ENCODE results near the gene CTRB1.

Gene CTRB1

DNA sequence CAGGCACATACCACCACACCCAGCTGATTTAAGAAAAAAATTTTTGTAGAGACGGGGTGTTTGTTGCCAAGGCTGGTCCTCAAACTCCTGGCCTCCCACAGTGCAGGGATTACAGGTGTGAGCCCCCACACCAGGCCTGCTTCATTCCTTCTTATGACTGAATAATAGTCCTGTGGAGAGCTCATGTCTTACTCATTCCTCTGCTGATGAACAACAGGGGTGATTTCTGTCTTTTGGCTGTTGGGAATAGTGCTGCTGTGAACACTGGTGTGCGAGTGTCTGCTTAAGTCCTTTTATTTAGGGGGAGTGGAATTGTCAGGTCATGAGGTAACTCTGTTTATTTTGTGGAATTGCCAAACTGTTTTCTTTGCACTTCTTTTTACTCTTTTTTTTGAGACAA lies 2.7 kb upstream of the CTRB1 start:
- H3K9me3 ChIP-seq (ENCODE audit: low read length): no peaks in the 10 kb centered on the region
- H3K27me3 ChIP-seq (ENCODE audit: insufficient read depth, low read length): peaks cover 3% of the 10 kb centered on the region; the same call in 1 of the 2 replicates
- peaks cover 14% of the 10 kb centered on the region for H3K4me1 ChIP-seq (ENCODE audit: insufficient read depth, low read length, severe bottlenecking)
- no peak overlapping the region for H2AFZ ChIP-seq (ENCODE audit: low read length)
- no peak for TF ChIP-seq EZH2 (IDR thresholded peaks at IDR 0.05; ENCODE audit: borderline replicate concordance, low read length)
- TF ChIP-seq, protein P1, sequence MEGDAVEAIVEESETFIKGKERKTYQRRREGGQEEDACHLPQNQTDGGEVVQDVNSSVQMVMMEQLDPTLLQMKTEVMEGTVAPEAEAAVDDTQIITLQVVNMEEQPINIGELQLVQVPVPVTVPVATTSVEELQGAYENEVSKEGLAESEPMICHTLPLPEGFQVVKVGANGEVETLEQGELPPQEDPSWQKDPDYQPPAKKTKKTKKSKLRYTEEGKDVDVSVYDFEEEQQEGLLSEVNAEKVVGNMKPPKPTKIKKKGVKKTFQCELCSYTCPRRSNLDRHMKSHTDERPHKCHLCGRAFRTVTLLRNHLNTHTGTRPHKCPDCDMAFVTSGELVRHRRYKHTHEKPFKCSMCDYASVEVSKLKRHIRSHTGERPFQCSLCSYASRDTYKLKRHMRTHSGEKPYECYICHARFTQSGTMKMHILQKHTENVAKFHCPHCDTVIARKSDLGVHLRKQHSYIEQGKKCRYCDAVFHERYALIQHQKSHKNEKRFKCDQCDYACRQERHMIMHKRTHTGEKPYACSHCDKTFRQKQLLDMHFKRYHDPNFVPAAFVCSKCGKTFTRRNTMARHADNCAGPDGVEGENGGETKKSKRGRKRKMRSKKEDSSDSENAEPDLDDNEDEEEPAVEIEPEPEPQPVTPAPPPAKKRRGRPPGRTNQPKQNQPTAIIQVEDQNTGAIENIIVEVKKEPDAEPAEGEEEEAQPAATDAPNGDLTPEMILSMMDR (IDR thresholded peaks at IDR 0.05; ENCODE audit: low read length): no peak
- no peaks in the 10 kb centered on the region for H3K9me2 ChIP-seq (ENCODE audit: low read depth, low read length)
- H3K9ac ChIP-seq (ENCODE audit: low read length): no peak overlapping the region
- H4K20me1 ChIP-seq (ENCODE audit: insufficient read depth, low read length): no peaks in the 10 kb centered on the region
- no peak overlapping the region for H3K4me3 ChIP-seq (ENCODE audit: low read depth, low read length, poor library complexity, severe bottlenecking)
- no peaks in the 10 kb centered on the region for H3K79me2 ChIP-seq (ENCODE audit: insufficient read depth, low read length)
- H3F3A ChIP-seq (ENCODE audit: insufficient read depth, low read length): no peaks in the 10 kb centered on the region
- H3K4me2 ChIP-seq (ENCODE audit: low read length): no peak overlapping the region
- H3K27ac ChIP-seq (ENCODE audit: low read depth, low read length, poor library complexity, severe bottlenecking): no peak overlapping the region
- H3K36me3 ChIP-seq (ENCODE audit: insufficient read depth, low read length): no peaks in the 10 kb centered on the region; the same call in 1 of the 2 replicates

DNA sequence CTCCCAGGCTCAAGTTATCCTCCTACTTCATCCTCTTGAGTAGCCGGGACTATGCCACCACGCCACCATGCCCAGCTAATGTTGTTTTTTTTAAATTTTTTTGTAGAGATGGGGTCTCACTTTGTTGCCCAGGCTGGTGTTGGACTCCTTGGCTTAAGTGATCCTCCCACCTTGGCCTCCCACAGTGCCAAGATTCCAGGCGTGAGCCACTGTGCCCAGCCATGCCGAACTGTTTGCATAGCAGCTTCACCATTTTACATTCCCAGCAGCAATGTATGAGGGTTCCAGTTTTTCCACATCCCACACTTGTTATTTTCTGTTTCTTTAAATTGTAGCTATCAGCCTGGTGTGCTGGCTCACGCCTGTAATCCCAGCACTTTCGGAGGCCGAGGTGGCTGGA lies 2.2 kb upstream of the CTRB1 start:
- H3K27me3 ChIP-seq (ENCODE audit: insufficient read depth, low read length): peaks cover 2% of the 10 kb centered on the region; the same call in 1 of the 2 replicates
- H2AFZ ChIP-seq (ENCODE audit: low read length): no peak overlapping the region
- H3K9me3 ChIP-seq (ENCODE audit: low read length): no peaks in the 10 kb centered on the region
- no peak overlapping the region for H3K4me2 ChIP-seq (ENCODE audit: low read length)
- no peaks in the 10 kb centered on the region; the same call in 1 of the 2 replicates for H3K36me3 ChIP-seq (ENCODE audit: insufficient read depth, low read length)
- H3K9me2 ChIP-seq (ENCODE audit: low read depth, low read length): no peaks in the 10 kb centered on the region
- TF ChIP-seq, protein P1 (IDR thresholded peaks at IDR 0.05; ENCODE audit: low read length): no peak
- TF ChIP-seq EZH2 (IDR thresholded peaks at IDR 0.05; ENCODE audit: borderline replicate concordance, low read length): no peak
- H3F3A ChIP-seq (ENCODE audit: insufficient read depth, low read length): no peaks in the 10 kb centered on the region
- H3K79me2 ChIP-seq (ENCODE audit: insufficient read depth, low read length): no peaks in the 10 kb centered on the region
- H3K27ac ChIP-seq (ENCODE audit: low read depth, low read length, poor library complexity, severe bottlenecking): no peak overlapping the region
- H3K4me3 ChIP-seq (ENCODE audit: low read depth, low read length, poor library complexity, severe bottlenecking): no peak overlapping the region
- H3K4me1 ChIP-seq (ENCODE audit: insufficient read depth, low read length, severe bottlenecking): peaks cover 14% of the 10 kb centered on the region
- H4K20me1 ChIP-seq (ENCODE audit: insufficient read depth, low read length): no peaks in the 10 kb centered on the region
- no peak overlapping the region for H3K9ac ChIP-seq (ENCODE audit: low read length)

DNA sequence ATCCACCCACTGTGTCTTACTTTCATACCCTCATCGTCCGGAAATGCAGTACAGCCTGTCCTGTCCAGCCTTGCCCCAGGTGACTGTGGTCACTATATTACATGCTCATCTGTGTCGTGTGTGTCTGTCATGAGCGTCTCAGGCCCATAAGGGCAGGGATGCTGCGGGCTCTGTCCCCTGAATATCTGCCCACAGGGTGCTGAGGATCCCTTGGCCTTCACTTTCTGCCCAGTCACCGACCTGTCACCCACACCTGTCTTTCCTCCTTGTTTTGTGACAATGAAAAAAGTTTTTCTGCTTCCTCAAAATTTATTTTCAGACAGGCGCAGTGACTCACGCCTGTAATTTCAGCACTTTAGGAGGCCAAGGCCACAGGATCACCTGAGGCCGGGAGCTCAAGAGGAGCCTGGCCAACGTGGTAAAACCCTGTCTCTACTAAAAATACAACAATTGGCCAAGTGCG lies 1.4 kb upstream of the CTRB1 start:
- Histone ChIP-seq H3K9me2 (ENCODE audit: low read depth, low read length) (no peaks in the 10 kb centered on the region), H3K27ac (ENCODE audit: low read depth, low read length, poor library complexity, severe bottlenecking) (no peak overlapping the region), H3F3A (ENCODE audit: insufficient read depth, low read length) (no peaks in the 10 kb centered on the region), H3K4me1 (ENCODE audit: insufficient read depth, low read length, severe bottlenecking) (peaks cover 14% of the 10 kb centered on the region), H4K20me1 (ENCODE audit: insufficient read depth, low read length) (no peaks in the 10 kb centered on the region), H3K4me2 (ENCODE audit: low read length) (no peak overlapping the region), H3K9ac (ENCODE audit: low read length) (no peak overlapping the region), H2AFZ (ENCODE audit: low read length) (no peak overlapping the region), H3K27me3 (ENCODE audit: insufficient read depth, low read length) (no peaks in the 10 kb centered on the region; the same call in 1 of the 2 replicates), H3K36me3 (ENCODE audit: insufficient read depth, low read length) (no peaks in the 10 kb centered on the region; the same call in 1 of the 2 replicates), H3K79me2 (ENCODE audit: insufficient read depth, low read length) (no peaks in the 10 kb centered on the region), H3K4me3 (ENCODE audit: low read depth, low read length, poor library complexity, severe bottlenecking) (no peak overlapping the region), H3K9me3 (ENCODE audit: low read length) (no peaks in the 10 kb centered on the region)
- TF ChIP-seq, protein P1 (IDR thresholded peaks at IDR 0.05; ENCODE audit: low read length): no peak
- no peak for TF ChIP-seq EZH2 (IDR thresholded peaks at IDR 0.05; ENCODE audit: borderline replicate concordance, low read length)
